ENCODE measurements around the gene FOSB. TPM values are rescaled to one million over a fixed set of nuclear protein-coding genes. Genes with fewer than 3 reads are reported as not detected.

The FOSB gene
- 16.8 and 20.4 TPM in 2 replicates for total RNA-seq

- DNase-seq = peak; percentile 94
- ATAC-seq (ENCODE audit: low read depth) = peak; percentile 25
- Mint-ChIP-seq H3K27ac (peak within 1 kb of the TSS; percentile 98), H3K27me3 (peaks cover 6% of the 10 kb centered on the region), H3K4me1 (peaks cover 53% of the 10 kb centered on the region), H3K9me3 (no peaks in the 10 kb centered on the region), H3K4me3 (peak within 1 kb of the TSS; percentile 92), H3K36me3 (ENCODE audit: low read depth) (peaks cover 17% of the 10 kb centered on the region)
- intact Hi-C loops (cut with micrococcal nuclease) = loop anchor here (1.0 kb wide), 3 partner anchors 11 to 28 kb away; no protein-coding TSS in a partner anchor
- TF ChIP-seq CTCF (IDR thresholded peaks at IDR 0.05) = no peak
- CTCF ChIA-PET = interaction anchor here (1.4 to 4.6 kb wide), 4 partner anchors 11 to 64 kb away, joined by 3 to 50 read pairs (median 28); no protein-coding TSS in a partner anchor
- POLR2A ChIA-PET = interaction anchor here (0.5 to 4.9 kb wide), 17 partner anchors 11 to 420 kb away, joined by 3 to 66 read pairs (median 9); partner anchors contain the start of genes OPA3, QPCTL and SYMPK
Measured at GRCh38 chr19:45467456-45468158, at the start of gene FOSB. FOSB (plus strand) TSS chr19:45467996; CDS start chr19:45468587, 591 bp downstream.

GRCh38 chr19:45418802-45419201 lies 49.0 kb upstream of the FOSB start:
- no peak for TF ChIP-seq CTCF (IDR thresholded peaks at IDR 0.05)
- Mint-ChIP-seq H3K4me3 (no peak overlapping the region), H3K36me3 (ENCODE audit: low read depth) (peaks cover 63% of the 10 kb centered on the region), H3K4me1 (peaks cover 52% of the 10 kb centered on the region), H3K27me3 (no peaks in the 10 kb centered on the region), H3K27ac (peak overlapping the region; percentile 82), H3K9me3 (no peaks in the 10 kb centered on the region)
- DNase-seq = no peak
- ATAC-seq (ENCODE audit: low read depth) = no peak
- intact Hi-C loops (cut with micrococcal nuclease) = loop anchor here (1.0 kb wide), 1 partner anchor 13 kb away; the partner anchor contains the start of gene POLR1G
- ChIA-PET POLR2A (interaction anchor here (1.0 to 1.6 kb wide), 2 partner anchors 11 to 16 kb away, joined by 3 to 5 read pairs; no protein-coding TSS in a partner anchor), CTCF (interaction anchor here (1.7 kb wide), 2 partner anchors 16 to 21 kb away, joined by 5 to 7 read pairs; no protein-coding TSS in a partner anchor)

GRCh38 chr19:45419396-45419795 lies 48.4 kb upstream of the FOSB start:
- ATAC-seq (ENCODE audit: low read depth) = peak; percentile 74
- Mint-ChIP-seq H3K27me3 (no peaks in the 10 kb centered on the region), H3K4me1 (peaks cover 58% of the 10 kb centered on the region), H3K4me3 (peak overlapping the region; percentile 66), H3K36me3 (ENCODE audit: low read depth) (peaks cover 57% of the 10 kb centered on the region), H3K9me3 (no peaks in the 10 kb centered on the region), H3K27ac (peak overlapping the region; percentile 82)
- intact Hi-C loops (cut with micrococcal nuclease) = loop anchor here (1.0 kb wide), 1 partner anchor 13 kb away; the partner anchor contains the start of gene POLR1G
- ChIA-PET POLR2A (interaction anchor here (1.0 to 1.6 kb wide), 2 partner anchors 12 to 17 kb away, joined by 3 to 5 read pairs; no protein-coding TSS in a partner anchor), CTCF (interaction anchor here (0.6 to 1.7 kb wide), 3 partner anchors 17 to 64 kb away, joined by 3 to 7 read pairs (median 5); no protein-coding TSS in a partner anchor)
- DNase-seq = peak; percentile 56
- no peak for TF ChIP-seq CTCF (IDR thresholded peaks at IDR 0.05)

GRCh38 chr19:45419895-45420294 lies 47.9 kb upstream of the FOSB start:
- ATAC-seq (ENCODE audit: low read depth) = no peak
- intact Hi-C loops (cut with micrococcal nuclease) = loop anchor here (1.0 to 10.0 kb wide), 3 partner anchors 14 to 355 kb away; partner anchors contain the start of gene POLR1G
- no peak for TF ChIP-seq CTCF (IDR thresholded peaks at IDR 0.05)
- CTCF ChIA-PET = interaction anchor here (0.6 to 1.7 kb wide), 4 partner anchors 17 to 64 kb away, joined by 3 to 7 read pairs (median 4); no protein-coding TSS in a partner anchor
- peak overlapping the region; percentile 82 for H3K27ac Mint-ChIP-seq
- no peaks in the 10 kb centered on the region for H3K27me3 Mint-ChIP-seq
- H3K9me3 Mint-ChIP-seq = no peaks in the 10 kb centered on the region
- peak overlapping the region; percentile 66 for H3K4me3 Mint-ChIP-seq
- H3K36me3 Mint-ChIP-seq (ENCODE audit: low read depth) = peaks cover 52% of the 10 kb centered on the region
- peaks cover 61% of the 10 kb centered on the region for H3K4me1 Mint-ChIP-seq
- DNase-seq = no peak
- POLR2A ChIA-PET = interaction anchor here (0.9 to 1.0 kb wide), 2 partner anchors 12 to 17 kb away, joined by 3 read pairs; no protein-coding TSS in a partner anchor

Data from activated B cell treated with CpG ODN at 0.5 μM for 24 hours (primary cell).